HepG2 (cell line): ENCODE results near the gene IFNL1. TPM values are rescaled to one million over a fixed set of nuclear protein-coding genes. Genes with fewer than 3 reads are reported as not detected.

Experiments used
- ATAC-seq: fragments of 200-7000 bp; cut with Tn5 transposase; 3 replicates; pipeline ENCODE4 v1.9.1; 2020; ENCODE audit warnings: mild to moderate bottlenecking, moderate library complexity
- BruUV-seq: library from RNA; stranded (reverse); fragments of 400-500 nt; replicated peaks from 2 replicates; lab custom pipeline; 2021; lab: Mats Ljungman, UMichigan
- CTCF ChIA-PET: fragments of 300-600 bp; formaldehyde crosslinking; extraction: SDS; loops from one replicate; lab custom pipeline; 2021; ENCODE audit warnings: low total read pairs, inconsistent platforms, low intra/inter-chr PET ratio; lab: Yijun Ruan, JAX
- POLR2A ChIA-PET: fragments of 350-600 bp; sonication (Branson Sonifier 250); formaldehyde crosslinking; loops from one replicate; lab custom pipeline; 2020; ENCODE audit warnings: antibody characterized with exemption, inconsistent platforms; lab: Yijun Ruan, JAX
- DNase-seq: peaks from one replicate; pipeline ENCODE4 v3.0.0-alpha.2; 2015; ENCODE audit warnings: low spot score
- FAIRE-seq: peaks from 3 replicates; lab custom pipeline; 2011; peaks lifted over from hg19 to GRCh38; lab: Jason Lieb, UNC
- H2AFZ ChIP-seq: one replicate; pipeline ENCODE4 v1.6.1; 2011; ENCODE audit warnings: low read length, inconsistent platforms
- H3K27ac ChIP-seq: fragments of 300-600 bp; 3 replicates; pipeline ENCODE4 v1.8.0; 2011; ENCODE audit warnings: mixed run types, mild to moderate bottlenecking, mixed read lengths, low read length, inconsistent platforms; ENCODE audit not compliant: insufficient read depth; ENCODE audit errors: extremely low read length
- H3K27me3 ChIP-seq, 2 experiments: fragments of 200-600 bp in 1 of 2; 2 replicates in 1 of 2; 3 replicates in 1 of 2; pipeline versions ENCODE4 v1.6.0 to v1.8.0; 2011; ENCODE audit warnings: low read length in 2 of 2, mild to moderate bottlenecking in 2 of 2, moderate library complexity in 2 of 2, inconsistent platforms in 1 of 2; ENCODE audit not compliant: insufficient read depth in 2 of 2, control insufficient read depth in 1 of 2
- H3K36me3 ChIP-seq, 2 experiments: fragments of 200-600 bp in 1 of 2; replicated peaks in 1 of 2; 2 replicates in 1 of 2; 3 replicates in 1 of 2; pipeline versions ENCODE4 v1.5.1 to v1.8.0; 2011; ENCODE audit warnings: low read length in 2 of 2, inconsistent platforms in 1 of 2; ENCODE audit not compliant: insufficient read depth in 2 of 2, control insufficient read depth in 1 of 2
- H3K4me1 ChIP-seq: 2 replicates; pipeline ENCODE4 v1.5.1; 2012; ENCODE audit warnings: low read length, inconsistent platforms; ENCODE audit not compliant: insufficient read depth
- H3K4me2 ChIP-seq: 2 replicates; pipeline ENCODE4 v1.6.0; 2011; ENCODE audit warnings: low read depth, low read length, inconsistent platforms
- H3K4me3 ChIP-seq, 3 experiments: fragments of 200-600 bp in 1 of 3; sonication (generic), shearing (Covaris generic) in 1 of 3; replicated peaks in 1 of 3; 2 replicates each; pipeline ENCODE4 v1.5.1; 2011 to 2016; ENCODE audit warnings: low read length in 3 of 3, inconsistent platforms in 2 of 3, low read depth in 2 of 3, mild to moderate bottlenecking in 2 of 3, control low read depth in 1 of 3, mixed read lengths in 1 of 3; ENCODE audit not compliant: insufficient read depth in 1 of 3
- H3K79me2 ChIP-seq: one replicate; pipeline ENCODE4 v1.6.1; 2011; ENCODE audit warnings: low read length, inconsistent platforms; ENCODE audit not compliant: insufficient read depth
- H3K9ac ChIP-seq: 2 replicates; pipeline ENCODE4 v1.6.0; 2011; ENCODE audit warnings: mild to moderate bottlenecking, low read depth, low read length, inconsistent platforms; ENCODE audit not compliant: insufficient read depth
- H3K9me3 ChIP-seq: 2 replicates; pipeline ENCODE4 v1.5.1; 2012; ENCODE audit warnings: mild to moderate bottlenecking, low read length
- H4K20me1 ChIP-seq: 2 replicates; pipeline ENCODE4 v1.6.0; 2011; ENCODE audit warnings: inconsistent platforms, mild to moderate bottlenecking, low read length, moderate library complexity; ENCODE audit not compliant: insufficient read depth
- EHMT2 ChIP-seq: fragments of 200-600 bp; sonication (generic); IDR thresholded peaks from 2 replicates; pipeline ENCODE4 v1.7.0; 2017; ENCODE audit warnings: antibody characterized with exemption, low read depth, low read length, borderline replicate concordance
- NR2C2 ChIP-seq: sonication (generic); formaldehyde crosslinking; IDR thresholded peaks from 2 replicates; pipeline ENCODE4 v1.4.0; 2020; ENCODE audit warnings: missing genetic modification reagents, mild to moderate bottlenecking, moderate library complexity, borderline replicate concordance
- TCF12 ChIP-seq, 2 experiments: fragments of 450-650 bp in 1 of 2; sonication (generic) in 1 of 2; formaldehyde crosslinking in 1 of 2; IDR thresholded peaks; 2 replicates each; pipeline versions ENCODE4 v1.6.1 to v1.8.0; 2017 to 2022; ENCODE audit warnings: antibody characterized with exemption in 1 of 2, mild to moderate bottlenecking in 1 of 2, missing genetic modification reagents in 1 of 2, moderate library complexity in 1 of 2
- ZNF557 ChIP-seq: sonication (generic); formaldehyde crosslinking; IDR thresholded peaks from 2 replicates; pipeline ENCODE4 v1.4.0; 2020; ENCODE audit warnings: missing genetic modification reagents
- ZNF768 ChIP-seq: sonication (generic); formaldehyde crosslinking; IDR thresholded peaks from 2 replicates; pipeline ENCODE4 v1.4.0; 2020; ENCODE audit warnings: missing genetic modification reagents
- WGBS: methylation state at CpG from one replicate; pipeline ENCODE4 v1.1.6; 2017; ENCODE audit warnings: low lambda C conversion rate; 5-methylcytosine and 5-hydroxymethylcytosine counted together
- in situ Hi-C: cut with HindIII; loops from 2 replicates; pipeline ENCODE4 v1.10.0; 2017; ENCODE audit warnings: low pct_unique_long_range_greater_than_20kb; ENCODE audit not compliant: extremely low pct_ligation_motif_present
- intact Hi-C: fragments of 100-400 bp; cut with micrococcal nuclease; formaldehyde crosslinking; loops from one replicate; pipeline ENCODE4 v1.10.0; 2022; ENCODE audit not compliant: unreplicated experiment
- polyA plus RNA-seq, 8 experiments: library from polyadenylated mRNA; depleted of rRNA in 3 of 8; stranded (reverse) in 7 of 8; unstranded in 1 of 8; fragments of >200 nt; fragmentation: Illumina TruSeq in 4 of 8; extraction: Trizol in 4 of 8; gene quantifications; 2 replicates each; pipeline versions ENCODE4 v1.2.1 to v1.2.3, GENCODE V29; 2011 to 2016; ENCODE audit warnings: low read depth in 4 of 8, missing spikeins in 1 of 8, mixed read lengths in 1 of 8; ENCODE audit not compliant: insufficient read depth in 1 of 8
- total RNA-seq, 5 experiments: library from RNA; depleted of rRNA; stranded (reverse); fragments of >200 nt; fragmentation: Illumina TruSeq; extraction: Trizol; gene quantifications; 2 replicates each; pipeline ENCODE4 v1.2.3, GENCODE V29; 2016; ENCODE audit warnings: low read depth in 1 of 5

IFNL1 gene
- total and polyA plus RNA-seq, 2 of the 13 experiments (the other 11 are each of a cell fraction or from before 2014, with no cell fraction given): not detected

DNA sequence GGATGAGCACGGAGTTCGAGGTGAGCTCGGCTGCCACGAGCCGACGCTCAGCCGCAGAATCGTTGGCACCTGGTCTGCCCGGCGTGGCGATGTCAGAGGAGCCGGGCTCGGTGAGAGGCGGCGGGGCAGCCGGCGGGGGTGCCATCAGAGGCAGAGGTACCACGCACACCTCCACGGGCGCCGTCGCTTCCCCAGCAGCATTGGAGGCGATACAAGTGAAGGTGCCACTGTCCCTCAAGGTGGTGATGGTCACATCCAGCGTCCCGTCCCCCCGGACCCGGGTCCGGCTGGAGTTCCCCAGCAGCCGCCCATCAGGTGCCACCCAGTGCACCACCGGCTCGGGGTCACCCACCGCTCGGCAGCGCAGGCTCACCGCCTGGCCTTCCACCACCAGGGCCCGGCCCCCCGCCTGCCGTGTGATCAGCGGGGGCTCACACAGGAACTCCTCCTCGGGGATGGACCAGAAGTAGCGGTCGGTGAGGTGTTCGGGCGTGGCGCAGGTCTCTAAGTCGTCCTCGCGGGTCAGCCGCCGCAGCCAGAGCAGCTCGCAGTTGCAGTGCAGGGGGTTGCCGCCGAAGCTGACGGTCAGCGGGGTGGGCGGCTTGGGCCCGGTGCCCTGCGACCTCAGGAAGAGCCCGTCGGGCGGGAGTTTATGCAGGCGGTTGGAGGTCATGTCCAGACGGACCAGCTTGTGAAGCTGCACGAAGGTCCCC is 18.0 kb downstream of the IFNL1 start (continued):
- TF ChIP-seq TCF12 (IDR thresholded peaks at IDR 0.05) (no peak), TCF12 (CRISPR knock-in tag; IDR thresholded peaks at IDR 0.05) (no peak), EHMT2 (no peak), ZNF557 (CRISPR knock-in tag) (no peak)
- TF ChIP-seq, all 625 proteins: peak for 0

DNA sequence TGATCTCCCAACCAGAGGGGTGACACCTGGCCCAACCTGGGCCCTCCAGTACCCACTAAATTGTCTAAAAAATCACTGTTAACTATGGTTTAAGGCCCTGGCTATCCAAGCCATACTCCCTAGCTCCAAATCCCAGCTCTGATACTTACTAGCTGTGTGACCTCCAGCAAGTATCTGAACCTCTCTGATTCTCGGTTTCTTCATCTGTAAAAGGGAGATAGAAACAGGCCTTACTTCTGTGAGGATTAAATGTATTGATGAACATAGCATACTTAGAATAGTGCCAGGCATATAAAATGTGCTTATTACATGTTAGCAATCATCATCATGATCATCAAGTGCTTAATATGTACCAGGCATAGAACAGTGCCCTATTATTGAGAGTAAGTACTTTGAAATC is 19.7 kb downstream of the IFNL1 start:
- 100% methylated on average over 1 of the region's 1 CpG for WGBS
- in situ Hi-C loops (no loop called here), intact Hi-C loops (loop anchor here (5.0 kb wide), 1 partner anchor 354 kb away; no protein-coding TSS in a partner anchor)
- Histone ChIP-seq H3K79me2 (no peaks in the 10 kb centered on the region), H2AFZ (no peak overlapping the region), H3K27me3 (peaks cover 0 to 15% of the 10 kb centered on the region in 2 experiments; a peak in 2 of 5 replicates), H3K27ac (no peak overlapping the region), H3K4me3 (no peak overlapping the region), H3K4me1 (peaks cover 14% of the 10 kb centered on the region), H4K20me1 (no peaks in the 10 kb centered on the region), H3K36me3 (no peaks in the 10 kb centered on the region), H3K9ac (no peak overlapping the region), H3K9me3 (no peaks in the 10 kb centered on the region), H3K4me2 (no peak overlapping the region)
- no peak for FAIRE-seq
- TF ChIP-seq ZNF768 (peak; percentile 28; the same call in 1 of the 2 replicates), NR2C2 (no peak)
- no peak for DNase-seq
- ATAC-seq: no peak
- no TSS peak for BruUV-seq
- CTCF ChIA-PET: no interaction called here
- POLR2A ChIA-PET: no interaction called here
